ENCODE data around the gene EFCAB12.

GRCh38 chr3:129461022-129461421 lies 32.6 kb upstream of the EFCAB12 start:
- TF ChIP-seq, protein P1, sequence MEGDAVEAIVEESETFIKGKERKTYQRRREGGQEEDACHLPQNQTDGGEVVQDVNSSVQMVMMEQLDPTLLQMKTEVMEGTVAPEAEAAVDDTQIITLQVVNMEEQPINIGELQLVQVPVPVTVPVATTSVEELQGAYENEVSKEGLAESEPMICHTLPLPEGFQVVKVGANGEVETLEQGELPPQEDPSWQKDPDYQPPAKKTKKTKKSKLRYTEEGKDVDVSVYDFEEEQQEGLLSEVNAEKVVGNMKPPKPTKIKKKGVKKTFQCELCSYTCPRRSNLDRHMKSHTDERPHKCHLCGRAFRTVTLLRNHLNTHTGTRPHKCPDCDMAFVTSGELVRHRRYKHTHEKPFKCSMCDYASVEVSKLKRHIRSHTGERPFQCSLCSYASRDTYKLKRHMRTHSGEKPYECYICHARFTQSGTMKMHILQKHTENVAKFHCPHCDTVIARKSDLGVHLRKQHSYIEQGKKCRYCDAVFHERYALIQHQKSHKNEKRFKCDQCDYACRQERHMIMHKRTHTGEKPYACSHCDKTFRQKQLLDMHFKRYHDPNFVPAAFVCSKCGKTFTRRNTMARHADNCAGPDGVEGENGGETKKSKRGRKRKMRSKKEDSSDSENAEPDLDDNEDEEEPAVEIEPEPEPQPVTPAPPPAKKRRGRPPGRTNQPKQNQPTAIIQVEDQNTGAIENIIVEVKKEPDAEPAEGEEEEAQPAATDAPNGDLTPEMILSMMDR (IDR thresholded peaks at IDR 0.05; ENCODE audit: poor library complexity) = no peak
- TF ChIP-seq EZH2 (IDR thresholded peaks at IDR 0.05; ENCODE audit: borderline replicate concordance) = no peak
